NAMALWA (cell line): ENCODE data around the gene APP.
"Not testable (repeated sequence)": the region's sequence is repeated elsewhere in the genome, so short reads cannot be mapped to it uniquely, and the experiment has no call there.

Source experiments
- DNase-seq: peaks from one replicate; pipeline ENCODE4 v3.0.0-alpha.2; 2015; ENCODE audit warnings: low spot score

The APP gene

DNA sequence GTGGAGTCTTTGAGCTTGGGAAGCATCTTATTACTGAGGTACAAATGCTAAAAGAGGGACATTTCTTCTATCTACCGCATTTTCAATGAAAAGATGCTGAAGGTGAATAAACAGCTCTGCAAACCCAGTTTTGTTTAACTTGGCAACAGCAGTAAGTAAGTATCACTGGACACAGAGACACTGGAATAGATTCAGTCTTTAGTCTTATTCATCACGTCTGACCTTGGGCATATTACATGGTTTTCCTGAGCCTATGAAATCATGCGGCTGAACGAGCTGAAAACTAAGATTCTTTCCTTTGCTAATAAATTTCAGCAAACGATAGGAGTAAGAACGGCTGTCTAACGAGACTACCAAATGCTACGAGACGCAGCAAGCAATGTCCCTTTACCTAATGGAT lies 228.4 kb downstream of the APP start:
- no peak for DNase-seq

DNA sequence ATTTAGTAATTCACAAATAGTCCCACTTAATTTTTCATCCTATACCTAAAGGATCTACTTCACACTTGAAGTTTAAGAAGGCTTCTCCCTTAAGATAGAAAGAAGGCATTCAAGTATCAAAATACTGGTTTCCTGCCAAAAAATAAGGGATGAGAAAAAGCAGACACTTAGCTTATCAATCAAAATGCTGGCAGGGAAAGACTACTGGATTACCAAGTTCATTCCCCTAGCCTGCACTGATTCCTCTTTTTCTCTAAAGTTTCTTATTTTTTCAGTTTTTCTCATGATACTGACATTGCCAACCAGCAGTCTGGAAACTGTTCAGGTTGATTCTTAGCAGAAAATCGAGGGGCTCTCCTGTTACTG lies 231.2 kb downstream of the APP start:
- no peak for DNase-seq

DNA sequence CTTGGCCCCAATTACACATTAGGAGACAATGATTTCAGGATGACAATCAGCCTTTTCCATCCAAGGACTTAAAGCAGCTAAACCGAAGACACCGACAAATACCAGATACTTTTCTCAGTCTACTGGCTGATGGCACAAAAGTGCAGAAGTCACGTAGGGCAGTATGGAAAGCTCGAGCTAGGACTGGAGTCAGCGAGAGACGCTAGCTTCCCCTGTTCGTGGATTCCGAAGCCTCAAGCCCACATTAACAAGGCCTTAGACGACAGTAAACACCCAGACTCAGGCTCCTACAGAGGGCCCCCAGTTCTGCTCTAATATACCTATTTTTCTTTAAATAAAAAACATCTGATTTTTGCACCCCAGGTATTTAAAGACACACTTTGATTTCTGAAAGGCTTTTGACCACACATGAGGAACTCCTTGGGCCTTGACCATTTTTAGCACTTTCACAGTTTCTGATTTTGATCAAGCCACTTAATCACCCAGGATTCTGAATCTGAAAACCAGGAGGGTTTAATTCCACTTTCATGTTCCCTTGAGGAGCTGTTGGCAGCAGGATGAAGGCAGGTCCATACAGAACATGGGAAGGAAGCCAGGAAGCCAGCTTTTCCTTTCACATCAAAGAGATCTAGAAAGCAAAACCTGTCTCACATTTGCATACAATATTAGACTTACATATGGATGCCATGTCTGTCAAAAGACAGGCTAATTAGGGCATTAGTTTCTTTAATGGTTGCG lies 231.7 kb downstream of the APP start:
- DNase-seq, result no peak

DNA sequence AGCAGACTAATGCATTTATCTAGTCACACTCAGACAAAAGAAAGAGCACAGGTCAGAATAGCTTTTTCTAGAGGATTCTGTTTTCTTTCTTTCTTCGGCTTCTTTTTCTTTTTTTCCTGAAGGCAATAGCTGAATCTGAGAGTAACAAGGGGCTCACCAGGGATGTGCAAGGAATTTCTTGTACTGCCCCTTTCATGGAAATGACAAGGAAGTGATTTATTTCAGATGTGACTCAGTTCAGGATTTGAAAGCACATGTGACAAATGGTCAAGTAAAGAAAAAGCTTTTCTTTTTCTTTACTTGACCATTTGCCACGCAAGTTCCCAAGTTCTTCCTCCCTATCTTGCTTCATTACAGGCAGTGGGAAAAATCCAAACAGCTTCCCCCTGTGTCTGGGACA lies 233.8 kb downstream of the APP start:
- DNase-seq, result no peak

DNA sequence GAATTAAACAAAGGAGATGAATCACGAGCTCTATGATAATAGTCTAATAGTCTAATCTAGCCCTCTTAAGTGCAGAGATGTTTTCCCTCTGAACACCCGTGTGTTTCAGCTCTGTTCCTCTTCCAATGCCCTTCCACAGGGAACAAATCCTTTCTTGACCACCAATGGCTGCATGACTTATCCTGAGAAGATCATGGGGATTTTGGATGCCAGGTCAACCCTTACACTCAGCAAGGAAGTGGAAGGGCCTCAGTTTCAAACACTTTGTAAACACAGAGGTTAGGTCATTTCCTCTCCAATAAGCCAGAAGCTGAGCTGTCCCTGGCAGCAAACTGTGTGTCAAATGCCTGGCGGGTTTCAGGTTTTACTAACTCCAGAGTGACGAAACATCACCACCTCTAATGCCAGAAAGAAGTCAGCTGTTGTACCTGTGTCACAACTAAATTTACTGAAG lies 235.8 kb downstream of the APP start:
- no peak for DNase-seq

DNA sequence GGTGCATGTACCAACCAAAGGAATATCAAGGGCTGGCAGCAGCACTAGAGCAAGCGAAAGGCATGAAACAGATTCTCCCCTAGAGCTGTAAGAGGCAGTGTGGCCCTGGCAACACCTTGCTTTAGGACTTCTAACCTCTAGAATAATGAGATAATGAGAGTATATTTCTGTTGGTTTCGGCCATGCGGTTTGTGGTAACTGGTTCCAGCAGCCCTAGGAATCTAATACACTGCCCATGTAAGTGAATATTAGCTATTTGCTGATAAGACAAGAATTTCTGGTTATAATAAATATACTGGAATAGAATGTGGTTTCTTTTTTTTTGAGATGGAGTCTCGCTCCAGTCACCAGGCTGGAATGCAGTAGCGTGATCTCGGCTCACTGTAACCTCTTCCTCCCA lies 236.4 kb downstream of the APP start:
- no peak for DNase-seq

DNA sequence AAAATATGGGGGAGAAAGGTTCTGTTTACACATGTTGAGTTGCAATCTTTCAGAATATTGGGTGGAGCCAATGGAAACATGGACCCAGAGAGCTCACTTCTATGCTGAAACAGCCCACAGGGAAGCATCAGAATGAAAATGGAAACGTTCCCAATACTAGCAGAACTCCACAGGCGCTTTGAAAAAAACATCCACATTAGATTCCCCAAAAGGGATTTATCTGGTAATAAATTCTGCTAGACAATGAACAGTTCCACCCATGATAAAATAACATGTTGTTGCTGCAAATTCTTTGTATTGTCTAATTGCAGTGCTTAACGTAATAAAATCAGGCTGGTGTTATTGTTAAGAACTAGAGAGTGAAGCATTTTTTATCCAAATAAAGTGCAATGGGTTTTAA lies 238.8 kb downstream of the APP start:
- DNase-seq, result no peak

DNA sequence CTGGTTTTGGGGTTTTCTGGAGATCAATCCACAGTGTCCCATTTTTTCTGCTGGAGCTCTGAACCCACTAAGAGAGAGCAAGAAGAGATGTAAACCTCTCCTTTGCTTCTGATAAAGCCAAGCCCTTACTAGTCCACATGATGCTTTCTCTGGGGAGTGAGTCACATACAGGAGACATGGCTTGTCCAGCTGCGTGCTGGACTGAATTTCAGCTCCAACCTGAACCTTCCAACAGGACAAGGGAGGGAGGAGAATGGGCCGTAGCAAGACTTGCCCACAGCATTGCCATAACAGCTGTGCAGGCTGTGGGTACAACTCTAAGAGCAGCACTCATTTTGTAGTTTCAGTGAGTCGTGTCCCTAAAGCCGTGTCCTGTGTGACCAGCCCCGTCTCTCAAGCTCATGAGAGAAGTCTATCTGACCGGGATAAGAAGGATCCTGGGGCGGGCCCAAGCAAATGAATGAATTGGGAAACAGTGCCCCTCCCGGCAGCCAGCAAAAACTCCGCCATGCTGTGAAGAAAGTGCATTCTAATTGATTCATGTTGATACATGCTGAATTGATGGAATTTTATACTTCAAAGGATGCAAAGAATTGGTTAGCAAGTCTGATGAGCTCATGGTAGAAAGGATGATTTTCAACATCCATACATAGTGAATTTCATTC lies 240.6 kb downstream of the APP start:
- no peak for DNase-seq

DNA sequence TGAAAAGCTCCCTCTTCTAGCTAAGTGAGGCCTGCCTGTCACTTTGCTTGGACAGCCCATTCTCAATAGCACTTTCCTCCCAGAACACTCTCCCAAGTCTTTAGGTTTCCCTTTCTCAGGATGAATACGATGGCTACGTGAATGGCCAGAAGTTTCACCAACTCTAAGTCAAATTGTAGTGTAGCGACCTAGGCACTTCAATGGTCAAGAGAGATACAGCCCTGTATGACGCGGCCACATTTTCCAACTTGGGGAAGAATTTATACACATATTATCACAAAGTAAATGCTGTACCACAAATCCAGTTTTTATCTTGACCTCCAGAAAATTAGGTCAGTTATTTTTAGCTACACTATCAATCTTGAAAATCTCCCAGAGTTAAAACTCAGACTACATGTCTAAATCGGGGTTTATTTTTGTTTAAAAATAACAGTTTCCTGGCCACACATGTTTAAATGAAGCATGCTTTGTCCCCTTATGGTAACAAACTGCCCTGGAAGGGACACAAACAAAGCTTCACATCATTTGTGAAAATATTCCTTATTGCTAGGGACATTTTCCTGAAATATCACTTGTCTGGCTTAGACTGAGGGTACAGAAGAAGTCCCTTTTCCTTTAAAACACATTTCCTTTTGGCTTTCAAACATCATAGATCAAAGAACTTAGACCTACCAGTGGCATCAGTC lies 243.2 kb downstream of the APP start:
- DNase-seq, result no peak

DNA sequence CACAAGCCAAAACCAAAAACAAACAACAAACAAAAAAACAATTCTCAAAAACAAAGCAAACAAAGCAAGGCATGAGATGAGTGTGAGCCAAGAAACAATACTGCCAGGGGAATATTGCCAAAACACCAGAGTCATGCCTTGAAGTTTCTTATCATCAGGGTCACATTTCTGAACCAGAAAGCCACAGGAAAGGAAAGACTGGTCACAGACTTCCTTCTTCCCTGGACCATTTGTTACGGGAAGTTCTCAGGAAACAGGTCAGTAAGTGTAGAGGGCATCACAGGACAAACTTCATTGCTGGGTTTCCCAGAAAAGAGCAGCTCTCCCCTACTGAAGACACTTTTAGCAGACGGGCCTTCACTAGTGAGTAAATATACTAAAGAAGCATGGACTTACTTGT lies 244.6 kb downstream of the APP start:
- DNase-seq, result no peak

DNA sequence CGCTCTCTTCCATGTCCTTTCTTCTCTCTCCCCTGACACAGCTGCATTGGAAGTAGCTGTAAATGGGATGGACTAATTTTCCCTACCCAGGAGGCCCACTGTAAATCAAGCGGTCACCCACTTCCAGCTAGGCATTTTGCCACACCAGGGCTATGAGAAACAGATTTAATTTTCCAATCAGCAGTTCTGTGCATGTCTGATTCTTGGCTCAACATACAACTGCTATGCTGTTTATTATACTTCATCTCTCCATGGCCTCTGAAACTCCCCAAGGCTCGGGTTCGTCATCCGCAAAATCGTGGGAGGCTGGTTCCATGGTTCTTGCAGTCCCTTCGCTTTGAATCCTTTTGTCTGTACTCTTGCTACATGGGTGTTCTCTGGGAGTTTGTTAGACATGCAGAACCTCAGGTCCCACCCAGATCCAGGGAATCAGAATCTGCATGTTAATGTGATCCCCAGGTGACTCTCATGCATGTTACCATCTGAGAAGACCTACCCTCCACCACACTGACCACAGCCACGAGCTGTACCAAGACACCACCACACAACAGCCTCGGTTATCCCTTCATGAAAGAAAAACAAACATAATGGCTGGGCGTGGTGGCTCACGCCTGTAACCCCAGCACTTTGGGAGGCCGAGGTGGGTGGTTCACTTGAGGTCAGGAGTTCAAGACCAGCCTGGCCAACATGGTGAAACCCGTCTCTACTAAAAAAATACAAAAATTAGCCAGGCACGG lies 245.3 kb downstream of the APP start:
- DNase-seq, result no peak

DNA sequence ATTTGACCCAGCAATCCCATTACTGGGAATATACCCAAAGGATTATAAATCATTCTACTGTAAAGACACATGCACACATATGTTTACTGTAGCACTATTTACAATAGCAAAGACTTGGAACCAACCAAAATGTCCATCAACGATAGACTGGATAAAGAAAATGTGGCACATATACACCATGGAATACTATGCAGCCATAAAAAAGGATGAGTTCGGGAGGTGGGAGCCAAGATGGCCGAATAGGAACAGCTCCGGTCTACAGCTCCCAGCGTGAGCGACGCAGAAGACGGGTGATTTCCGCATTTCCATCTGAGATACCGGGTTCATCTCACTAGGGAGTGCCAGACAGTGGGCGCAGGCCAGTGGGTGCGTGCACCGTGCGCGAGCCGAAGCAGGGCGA lies 252.4 kb downstream of the APP start:
- DNase-seq, result not testable (repeated sequence)

DNA sequence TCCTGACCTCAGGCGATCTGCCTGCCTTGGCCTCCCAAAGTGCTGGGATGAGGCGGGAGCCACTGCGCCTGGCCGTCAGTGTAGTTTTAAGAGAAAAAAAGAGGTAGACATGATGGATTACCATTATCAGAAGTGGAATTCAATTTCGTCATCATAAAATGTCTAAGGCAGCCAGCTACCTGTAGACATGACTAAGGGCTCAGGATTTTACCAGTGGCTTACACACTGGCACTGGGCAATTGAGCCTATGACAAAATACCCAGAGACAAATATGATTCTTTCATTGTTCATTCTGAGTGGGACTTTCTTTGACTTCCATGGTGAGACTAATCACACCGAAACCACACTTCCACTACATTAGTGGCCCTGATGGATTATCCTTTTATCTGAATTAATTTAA lies 254.3 kb downstream of the APP start:
- DNase-seq, result no peak

DNA sequence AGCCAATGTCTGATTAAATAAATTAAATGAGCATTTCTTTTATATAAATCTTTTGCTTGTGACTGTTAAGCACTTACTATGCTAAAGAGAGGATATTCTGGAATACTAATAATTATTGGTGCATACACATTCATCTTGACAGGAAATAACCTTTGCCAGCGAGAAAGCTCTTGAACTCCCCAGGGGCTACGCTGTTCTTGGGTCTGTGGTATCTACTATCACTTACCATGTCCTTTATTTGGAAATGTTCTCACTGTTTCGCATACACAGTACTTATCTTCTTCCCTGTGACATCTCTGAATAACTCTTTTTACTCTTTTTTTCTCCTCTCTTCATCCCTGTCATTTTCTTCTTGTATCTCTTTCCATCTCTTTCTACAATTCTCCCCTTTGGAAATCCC lies 257.1 kb downstream of the APP start:
- DNase-seq, result no peak

DNA sequence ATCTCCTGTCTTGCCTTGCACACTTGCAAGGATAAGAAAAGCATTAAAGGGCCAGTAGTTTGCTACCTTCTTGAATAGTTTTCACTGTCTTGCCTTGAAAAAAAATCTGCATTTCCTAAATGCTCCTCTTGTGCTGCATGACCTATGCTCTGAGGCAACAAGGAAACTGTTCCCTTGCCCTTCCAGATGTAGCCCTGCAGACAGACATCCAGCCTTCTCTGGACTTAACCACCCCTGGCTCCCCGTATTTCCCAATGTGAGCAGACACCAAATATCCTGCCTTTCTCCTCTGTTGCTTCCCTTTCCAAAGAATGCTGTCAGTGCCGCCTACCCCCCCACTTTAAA lies 258.2 kb downstream of the APP start:
- DNase-seq, result no peak

DNA sequence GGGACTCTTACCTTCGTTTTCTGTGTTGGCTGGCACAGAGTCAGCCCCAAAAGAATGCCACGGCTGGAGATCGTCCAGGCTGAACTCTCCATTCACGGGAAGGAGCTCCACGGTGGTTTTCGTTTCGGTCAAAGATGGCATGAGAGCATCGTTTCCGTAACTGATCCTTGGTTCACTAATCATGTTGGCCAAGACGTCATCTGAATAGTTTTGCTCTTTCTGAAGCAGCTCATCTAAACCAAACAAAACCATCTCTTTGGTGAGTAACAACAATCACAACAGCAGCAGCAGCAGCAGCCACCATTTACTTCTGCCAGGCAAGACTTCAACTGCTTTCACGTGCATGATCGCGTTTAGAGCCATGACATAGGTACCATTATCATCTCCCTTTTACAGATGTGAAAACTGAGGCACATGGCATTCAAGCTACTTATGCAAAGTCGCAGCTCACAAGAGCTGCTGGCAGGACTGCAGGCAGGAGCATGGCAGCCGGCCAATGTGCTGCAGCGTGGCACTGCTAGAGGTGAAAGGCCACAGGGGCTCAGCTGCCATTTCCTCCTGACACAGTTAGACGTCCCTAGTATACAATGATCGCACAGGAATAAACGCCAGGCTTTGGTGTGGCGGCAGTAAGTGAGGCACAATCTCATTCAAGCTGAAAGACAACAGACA lies 258.7 kb downstream of the APP start:
- DNase-seq, result no peak

DNA sequence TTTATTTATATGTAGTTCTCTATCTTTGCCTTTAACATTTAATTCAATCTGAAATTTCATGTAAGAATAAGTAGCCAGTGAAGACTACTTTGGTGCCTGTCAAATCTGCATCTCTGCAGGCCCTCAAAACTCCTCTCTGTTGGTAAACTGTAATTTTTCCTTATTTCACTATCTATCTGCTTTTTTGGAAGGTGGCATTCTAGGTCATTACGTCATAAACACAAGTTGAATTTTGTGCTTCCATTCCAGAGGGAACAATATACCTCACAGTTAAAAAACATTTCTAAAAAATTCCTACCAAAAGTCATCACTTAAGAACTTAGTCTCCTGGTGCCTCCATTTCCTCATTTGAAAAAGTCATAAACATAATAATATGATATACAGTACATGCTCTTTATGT lies 259.8 kb downstream of the APP start:
- no peak for DNase-seq

DNA sequence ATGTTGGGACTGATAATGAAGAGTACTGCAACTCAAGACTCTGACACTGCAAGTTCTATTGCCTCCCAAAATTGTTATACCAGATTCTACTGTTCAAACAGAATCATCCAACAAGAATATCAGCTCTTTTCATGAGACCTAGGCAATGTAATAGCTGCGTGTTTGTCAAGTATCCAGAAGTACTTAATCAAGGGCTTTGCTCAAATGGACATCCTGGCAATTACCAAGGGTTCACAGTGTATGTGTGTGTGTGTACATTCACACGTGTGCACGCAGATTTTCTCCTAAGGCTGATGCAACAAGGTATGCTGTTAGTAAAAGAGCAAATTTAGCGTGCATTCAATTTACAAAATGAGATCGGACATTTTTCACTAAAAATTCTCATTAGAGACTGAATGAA lies 261.2 kb downstream of the APP start:
- DNase-seq, result no peak

DNA sequence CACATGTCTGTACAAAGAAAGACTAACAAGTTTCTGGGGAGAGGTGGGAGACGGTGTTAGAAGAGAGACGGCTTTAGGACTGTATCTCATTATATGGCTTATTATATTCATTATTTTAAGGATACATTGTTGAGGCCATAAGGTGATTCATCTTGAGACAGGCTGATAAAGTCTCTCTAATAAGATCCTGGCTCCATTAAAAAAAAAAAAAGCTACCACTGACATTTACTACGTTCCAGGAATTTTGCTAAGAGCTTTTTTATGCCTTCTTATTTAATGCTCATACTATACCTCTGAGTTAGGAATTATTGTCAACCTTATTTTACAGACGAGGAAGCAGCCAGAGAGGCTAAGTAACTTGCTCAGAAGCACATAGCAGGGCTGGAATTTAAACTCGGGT lies 262.1 kb downstream of the APP start:
- DNase-seq, result no peak

DNA sequence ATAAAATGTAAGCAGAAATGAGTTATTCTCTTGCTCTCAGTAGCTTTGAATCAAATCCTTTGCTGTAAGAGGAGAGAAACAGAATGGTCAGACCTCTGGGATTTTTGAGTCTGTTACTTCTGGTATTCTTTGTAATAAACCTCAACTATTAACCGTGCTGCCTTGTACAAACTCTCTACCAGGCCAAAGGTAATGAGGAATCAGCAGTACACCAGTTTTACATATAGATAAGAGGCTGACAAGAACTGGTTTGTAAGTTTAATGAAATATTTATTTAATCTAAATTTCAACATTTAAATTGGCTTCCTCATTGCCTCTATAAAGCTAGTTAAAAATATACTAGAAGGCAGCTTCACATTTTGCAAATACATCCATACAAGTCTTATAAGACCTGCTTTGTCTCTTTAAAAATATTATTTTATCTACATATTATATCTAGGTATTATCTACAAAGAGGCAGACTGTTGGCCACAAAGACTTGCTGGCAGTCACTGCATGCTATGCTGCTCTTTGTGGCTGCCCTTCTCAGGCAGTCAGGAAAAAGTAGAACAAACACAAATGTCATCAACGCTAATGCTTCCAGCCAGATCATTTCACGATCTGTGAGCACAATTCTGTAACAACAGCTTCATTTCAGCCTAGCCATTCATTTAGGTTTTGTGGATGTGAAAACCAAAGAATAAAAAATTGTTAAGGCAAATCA lies 262.8 kb downstream of the APP start:
- no peak for DNase-seq

DNA sequence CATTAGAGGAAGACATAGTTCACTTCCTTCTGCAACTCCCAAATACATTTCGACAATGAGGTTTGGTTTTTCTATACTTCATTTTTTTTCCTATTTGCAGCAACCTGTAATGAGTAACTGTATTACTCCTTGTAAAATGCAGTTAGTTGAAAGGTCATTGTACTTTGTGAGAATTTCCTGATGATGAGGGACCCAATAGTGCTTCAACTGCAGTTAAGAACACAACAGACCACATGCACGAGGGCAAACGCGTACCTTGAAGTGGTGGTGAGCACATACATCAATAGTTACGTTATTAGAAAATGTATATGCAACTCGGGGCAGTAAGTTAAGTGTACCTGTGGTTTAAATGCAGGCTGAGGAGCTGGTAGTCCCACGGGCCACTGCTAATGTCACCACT lies 264.0 kb downstream of the APP start:
- DNase-seq, result no peak

DNA sequence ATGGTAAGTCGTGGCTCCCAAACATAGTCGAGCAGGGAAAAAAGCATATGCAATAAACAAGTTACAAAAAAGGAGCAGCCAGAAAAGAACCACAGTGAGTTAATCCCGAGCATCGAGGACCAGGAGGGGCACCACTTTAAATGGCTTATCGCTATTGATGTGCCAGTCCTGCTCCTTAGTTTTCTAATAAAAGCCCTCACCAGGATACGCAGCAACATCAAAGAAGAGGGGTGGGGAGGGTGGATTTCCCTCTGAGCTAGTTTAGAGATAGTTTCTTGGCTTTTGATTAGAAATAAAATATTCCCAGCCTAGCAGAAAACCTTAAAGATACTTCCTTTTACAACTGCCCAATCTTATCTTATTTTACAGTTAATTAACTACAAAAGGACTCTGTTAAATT lies 265.4 kb downstream of the APP start:
- DNase-seq, result no peak
